HG03469 (cell line): ENCODE data around the gene RPS5.
"Not testable (repeated sequence)": the region's sequence is repeated elsewhere in the genome, so short reads cannot be mapped to it uniquely, and the experiment has no call there.

Experiments
- ATAC-seq: cut with Tn5 transposase; IDR thresholded peaks from one replicate; pipeline ENCODE4 v1.9.1; 2021; ENCODE audit warnings: mild to moderate bottlenecking, moderate library complexity, moderate number of reproducible peaks; ENCODE audit not compliant: unreplicated experiment

Gene RPS5

DNA sequence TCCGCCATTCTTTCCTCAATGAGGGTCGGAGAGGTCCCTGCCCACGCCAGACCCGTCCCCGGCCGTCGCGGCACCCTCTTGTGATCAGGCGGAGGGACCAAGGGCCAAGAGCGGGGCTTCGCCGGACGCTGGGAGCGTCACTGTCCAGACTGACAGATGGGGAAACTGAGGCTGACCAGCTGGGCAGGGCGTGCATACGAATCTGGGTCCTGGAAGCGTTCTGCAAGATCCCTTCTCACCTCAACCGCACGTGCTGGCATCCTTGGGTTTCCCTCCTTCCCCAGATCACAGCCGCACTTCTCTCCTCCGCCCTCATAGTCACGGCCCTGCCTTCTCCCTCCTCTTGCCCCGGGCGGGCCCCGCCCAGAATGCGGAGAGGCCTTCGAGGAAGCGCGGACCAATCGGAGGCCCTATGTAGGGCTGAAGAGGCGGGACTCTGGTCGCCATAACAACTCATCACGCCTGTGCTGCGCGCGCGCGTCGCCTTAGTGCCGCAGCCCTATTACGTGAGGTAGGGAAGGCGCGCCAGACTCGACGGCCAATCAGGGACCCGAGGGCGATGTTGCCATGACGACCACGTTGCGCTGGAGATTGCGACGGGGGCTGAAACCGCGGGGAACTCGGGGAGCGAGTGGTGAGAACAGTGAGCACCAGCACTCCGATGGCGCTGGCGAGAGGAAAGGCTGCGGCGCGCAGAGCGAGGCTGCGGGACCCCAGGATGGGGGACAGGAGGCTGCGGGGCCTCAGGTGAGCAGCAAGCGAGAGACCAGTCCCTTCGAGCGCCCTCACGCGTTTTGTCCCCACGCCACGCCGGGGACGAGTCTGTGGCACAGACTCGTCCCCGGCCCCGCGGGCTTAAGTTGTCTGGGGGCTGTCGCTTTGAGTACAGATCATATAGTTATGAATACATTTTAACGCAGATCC, 14.1 kb downstream of the RPS5 start:
- peak; percentile 94 for ATAC-seq

DNA sequence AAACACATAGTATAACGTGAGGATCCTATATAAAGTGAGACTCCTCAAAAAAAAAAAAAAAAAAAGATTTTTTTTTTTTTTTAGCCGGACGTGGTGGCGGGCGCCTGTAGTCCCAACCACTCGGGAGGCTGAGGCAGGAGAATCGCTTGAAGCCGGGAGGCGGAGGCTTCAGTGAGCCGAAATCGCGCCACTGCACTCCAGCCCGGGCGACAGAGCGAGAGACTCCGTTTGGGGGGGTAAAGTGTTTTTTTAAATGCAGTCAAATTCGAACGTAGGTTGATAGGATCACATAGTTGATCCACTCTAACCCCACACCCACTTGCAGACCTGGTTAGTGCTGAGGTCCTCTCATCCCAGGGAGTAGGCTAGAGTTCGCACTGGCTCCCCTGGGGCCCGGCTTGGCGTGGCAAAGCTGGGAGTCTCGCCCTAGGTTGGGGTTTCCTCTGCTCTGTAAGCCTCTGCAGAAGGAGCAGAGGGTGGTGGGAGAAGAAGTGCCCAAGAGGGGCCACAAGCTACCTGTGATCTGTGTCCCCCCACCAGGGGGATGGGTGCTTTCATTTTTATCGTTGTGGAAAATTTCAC, 14.9 kb downstream of the RPS5 start:
- ATAC-seq = no peak

DNA sequence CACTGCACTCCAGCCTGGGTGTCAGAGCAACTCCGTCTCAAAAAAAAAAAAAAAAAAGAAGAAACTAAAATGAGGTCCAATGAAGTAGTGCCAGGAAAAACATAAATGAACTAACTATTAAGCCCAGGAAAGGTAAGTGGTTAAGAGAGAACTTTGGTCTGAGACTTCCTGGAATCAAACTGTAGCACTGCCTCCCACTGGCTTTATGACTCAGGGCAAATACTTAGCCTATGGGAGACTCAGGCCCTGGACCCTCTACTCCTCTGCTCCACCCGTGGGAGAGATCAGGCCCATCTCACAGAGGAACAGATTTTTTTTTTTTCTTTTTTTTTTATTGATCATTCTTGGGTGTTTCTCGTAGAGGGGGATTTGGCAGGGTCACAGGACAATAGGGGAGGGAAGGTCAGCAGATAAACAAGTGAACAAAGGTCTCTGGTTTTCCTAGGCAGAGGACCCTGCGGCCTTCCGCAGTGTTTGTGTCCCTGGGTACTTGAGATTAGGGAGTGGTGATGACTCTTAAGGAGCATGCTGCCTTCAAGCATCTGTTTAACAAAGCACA, 16.9 kb downstream of the RPS5 start:
- ATAC-seq = not testable (repeated sequence)

DNA sequence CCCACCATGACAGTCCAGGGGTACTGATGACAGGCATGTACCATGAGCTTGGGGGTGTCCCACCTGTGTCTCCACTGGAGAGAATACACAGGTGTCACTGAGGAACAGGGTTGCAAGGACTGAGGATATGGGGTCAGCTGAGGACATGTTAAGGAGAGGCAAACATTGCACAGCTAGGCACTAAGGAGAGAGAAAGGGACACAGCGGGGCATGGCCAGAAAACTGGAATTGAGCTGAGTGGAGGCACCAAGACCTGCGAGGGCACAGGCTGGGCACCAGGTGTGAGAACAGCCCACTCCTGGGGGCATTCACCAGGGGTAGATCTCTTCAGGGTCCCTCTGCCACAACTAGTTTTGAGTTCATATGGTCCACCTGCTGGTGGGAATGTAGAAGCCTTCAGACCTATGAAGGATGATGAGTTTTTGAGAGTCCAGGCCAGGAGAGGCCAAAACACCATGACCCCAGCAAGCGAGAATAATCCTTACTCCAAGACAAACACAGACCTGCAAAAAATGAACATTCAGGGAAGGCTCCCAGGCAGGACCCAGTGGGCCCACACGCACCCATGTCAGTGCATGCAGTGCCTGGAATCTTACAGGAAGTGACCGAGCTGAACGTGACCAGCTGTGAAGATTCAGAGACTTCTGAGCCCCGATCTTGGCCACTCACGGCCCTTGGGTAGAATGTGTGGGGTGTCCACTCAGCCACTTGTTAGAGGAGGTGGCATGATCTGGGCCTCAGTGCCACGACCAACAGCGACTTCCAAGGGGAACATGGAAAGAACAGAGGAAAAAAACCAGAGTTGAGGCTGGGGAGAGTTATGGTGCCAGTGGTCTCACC, 20.0 kb downstream of the RPS5 start:
- ATAC-seq = no peak

DNA sequence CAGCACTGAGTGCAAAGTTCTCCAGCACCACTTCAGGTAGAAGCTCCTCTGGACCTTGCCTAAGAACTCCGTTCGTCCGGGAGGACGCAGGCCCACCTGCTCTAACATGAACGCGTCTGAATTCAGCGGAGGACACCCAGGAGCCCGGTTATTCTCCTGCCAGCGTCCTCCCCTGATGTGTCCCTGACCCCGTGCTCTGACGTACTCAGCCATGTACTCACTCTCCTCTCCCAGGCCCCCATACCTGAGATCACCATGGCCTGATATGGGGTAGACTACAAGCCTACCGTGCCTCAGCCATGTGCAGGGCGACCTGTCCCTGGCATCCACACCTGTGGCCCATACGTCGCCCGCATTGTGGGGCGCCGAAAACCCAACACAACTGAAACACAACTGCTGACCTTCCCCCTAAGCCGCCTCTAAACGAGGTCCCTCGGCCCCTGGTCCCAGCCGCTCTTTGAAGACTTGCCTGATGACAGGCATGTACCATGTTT, 20.6 kb downstream of the RPS5 start:
- ATAC-seq = peak; percentile 3

DNA sequence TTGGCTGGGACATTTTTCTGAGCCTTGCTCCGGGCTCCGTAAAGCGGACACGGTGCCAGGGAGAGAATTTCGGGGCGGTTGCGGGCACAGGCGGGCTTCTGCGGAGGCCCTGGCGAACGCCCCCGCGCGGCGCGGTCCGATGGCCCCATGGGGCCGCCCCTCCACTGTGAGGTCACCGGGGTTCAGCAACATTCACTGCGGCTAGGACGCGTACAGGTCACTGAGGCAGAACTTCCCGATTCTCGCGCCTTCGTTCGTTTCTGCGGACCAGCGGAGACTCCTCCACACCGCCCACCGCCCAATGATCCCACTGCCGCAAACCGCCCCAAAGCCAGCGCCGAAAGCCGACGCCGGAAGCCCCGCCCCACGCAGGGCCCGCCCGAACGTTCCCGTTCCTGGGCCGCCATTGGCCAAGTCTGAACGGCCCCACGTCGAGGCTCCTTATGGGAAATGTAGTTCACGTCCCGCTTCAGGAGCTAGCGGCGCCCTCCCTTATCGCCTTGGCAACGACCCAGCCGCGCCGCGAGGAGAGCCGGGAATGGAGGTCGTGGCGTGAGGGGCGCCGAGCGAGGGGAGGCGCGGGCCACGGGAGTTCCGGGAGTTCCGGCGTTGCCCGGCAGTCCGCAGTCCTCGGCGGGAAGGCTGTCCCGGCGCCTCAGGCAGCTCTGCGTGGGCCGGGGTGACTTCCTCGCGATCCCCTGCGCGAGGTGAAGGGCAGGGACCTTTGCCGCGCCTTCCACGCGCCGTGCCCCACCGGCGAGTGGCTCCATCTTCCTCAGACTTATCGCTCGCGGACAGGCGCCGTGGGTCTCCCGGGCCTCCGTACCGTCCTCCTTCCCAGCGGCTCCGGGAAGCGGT, 21.3 kb downstream of the RPS5 start, which contains the start of gene ZNF584:
ZNF584 (plus strand) TSS at position 498 of the 858 bp plus-strand sequence. CDS start 499 bp downstream, outside the sequence.
- peak; percentile 76 for ATAC-seq

DNA sequence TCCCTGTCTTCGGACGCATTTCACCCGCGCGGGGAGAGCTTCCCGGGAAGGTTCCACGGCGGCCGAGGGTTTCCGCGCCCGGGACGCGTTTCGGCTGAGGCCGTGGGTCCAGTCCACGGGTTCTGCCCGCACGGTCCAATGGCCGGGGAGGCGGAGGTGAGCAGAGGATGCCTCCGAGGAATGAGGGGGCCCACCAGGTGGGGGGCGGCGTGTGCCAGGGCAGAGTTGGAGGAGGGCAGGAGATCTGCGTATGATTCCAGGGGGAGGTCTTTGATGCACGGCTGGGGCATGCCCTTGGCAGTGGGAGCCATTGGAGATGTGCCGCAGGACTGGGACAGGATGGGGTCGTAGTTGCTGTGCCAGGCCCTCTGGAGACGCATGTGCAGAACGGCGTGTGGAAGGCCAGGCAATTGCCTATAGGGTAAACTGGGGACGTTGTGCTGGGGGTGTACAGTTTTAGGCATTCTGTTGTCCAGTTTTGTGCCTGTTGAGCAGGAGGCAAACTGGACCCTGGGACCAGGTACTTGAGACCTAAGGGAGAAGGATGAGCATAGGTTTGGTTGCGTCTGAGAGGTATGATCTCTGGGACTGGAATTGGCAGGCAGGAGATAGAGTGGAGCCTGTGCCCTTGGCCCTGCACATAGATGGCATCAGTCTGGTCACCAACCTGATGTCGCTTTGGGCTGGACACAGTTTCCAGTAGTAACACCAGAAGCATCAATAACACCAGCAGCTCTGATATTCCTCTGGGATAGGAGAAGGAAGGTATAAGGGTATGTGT, 22.1 kb downstream of the RPS5 start:
- ATAC-seq = peak; percentile 16

DNA sequence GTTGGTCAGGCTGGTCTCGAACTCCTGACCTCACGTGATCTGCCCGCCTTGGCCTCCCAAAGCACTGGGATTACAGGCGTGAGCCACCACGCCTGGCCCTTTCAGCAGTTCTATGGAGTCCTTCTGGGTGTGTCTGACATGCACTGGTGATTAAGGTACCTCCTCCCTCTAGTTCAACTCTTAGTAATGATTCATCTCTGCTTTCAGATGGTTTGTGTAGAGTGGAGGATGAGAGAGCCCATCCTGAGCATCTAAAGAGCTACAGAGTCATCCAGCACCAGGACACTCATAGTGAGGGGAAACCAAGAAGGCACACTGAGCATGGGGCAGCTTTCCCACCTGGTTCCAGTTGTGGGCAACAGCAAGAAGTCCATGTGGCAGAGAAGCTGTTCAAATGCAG, 29.5 kb downstream of the RPS5 start:
- no peak for ATAC-seq

DNA sequence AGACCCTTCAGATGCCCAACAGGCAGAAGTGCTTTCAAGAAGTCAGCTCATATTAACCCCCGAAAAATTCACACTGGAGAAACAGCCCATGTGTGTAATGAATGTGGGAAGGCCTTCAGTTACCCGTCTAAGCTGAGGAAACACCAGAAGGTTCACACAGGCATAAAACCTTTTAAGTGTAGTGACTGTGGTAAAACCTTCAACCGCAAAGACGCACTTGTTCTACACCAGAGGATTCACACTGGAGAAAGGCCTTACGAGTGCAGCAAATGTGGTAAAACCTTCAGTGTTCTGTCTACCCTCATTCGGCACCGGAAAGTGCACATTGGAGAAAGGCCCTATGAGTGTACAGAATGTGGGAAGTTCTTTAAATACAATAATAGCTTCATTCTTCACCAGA, 30.0 kb downstream of the RPS5 start:
- ATAC-seq = no peak

DNA sequence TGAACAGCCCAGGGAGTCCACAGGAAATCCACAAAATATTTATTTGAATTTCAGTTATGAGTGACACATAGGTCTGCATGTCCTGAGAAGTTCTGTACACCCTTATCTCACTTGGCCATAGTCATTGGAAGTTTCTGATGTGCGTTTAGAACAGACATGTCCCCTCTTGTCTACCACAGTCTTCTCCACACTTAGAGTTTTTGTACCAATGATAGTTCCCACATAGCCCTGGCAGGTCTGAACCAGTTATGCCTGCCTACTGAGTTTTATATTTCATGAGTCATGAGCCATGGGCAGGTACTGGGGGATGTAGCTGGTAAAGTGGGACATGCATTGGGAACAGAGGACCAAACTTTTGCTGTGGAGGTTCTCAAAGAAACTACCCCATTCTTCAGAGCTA, 41.5 kb downstream of the RPS5 start:
- no peak for ATAC-seq

DNA sequence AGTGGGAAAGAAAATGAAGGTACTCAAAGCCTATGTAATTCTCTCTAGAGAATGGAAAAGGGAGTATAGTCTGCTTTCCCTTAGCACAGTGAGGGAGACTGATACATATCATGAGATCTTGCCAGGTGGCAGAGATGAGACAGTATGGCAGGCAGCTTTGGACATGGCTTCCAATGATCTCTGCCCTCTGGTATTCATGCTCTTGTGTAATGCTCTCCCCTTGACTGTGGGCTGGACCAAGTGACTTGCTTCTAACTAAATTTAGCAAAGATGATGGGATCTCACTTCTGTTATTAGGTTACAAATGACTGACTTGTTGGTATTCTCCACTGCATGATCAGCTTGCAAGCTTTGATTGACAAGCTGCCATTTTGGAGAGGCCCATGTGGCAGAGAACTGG, 42.7 kb downstream of the RPS5 start:
- no peak for ATAC-seq

DNA sequence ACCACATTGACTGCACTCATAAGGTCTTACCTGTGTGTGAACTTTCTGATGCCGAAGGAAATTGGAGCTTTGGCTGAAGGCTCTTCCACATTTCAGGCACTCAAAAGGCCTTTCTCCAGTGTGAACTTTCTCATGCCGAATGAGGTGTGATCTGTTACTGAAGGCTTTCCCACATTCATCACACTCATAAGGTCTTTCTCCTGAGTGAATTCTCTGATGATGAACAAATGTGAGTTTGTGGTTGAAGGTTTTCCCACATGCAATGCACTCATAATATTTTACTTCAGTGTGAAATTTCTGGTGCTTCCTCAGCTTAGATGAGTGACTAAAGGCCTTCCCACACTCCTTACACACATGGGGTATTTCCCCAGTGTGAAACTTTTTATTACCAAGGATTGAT, 47.1 kb downstream of the RPS5 start:
- no peak for ATAC-seq

DNA sequence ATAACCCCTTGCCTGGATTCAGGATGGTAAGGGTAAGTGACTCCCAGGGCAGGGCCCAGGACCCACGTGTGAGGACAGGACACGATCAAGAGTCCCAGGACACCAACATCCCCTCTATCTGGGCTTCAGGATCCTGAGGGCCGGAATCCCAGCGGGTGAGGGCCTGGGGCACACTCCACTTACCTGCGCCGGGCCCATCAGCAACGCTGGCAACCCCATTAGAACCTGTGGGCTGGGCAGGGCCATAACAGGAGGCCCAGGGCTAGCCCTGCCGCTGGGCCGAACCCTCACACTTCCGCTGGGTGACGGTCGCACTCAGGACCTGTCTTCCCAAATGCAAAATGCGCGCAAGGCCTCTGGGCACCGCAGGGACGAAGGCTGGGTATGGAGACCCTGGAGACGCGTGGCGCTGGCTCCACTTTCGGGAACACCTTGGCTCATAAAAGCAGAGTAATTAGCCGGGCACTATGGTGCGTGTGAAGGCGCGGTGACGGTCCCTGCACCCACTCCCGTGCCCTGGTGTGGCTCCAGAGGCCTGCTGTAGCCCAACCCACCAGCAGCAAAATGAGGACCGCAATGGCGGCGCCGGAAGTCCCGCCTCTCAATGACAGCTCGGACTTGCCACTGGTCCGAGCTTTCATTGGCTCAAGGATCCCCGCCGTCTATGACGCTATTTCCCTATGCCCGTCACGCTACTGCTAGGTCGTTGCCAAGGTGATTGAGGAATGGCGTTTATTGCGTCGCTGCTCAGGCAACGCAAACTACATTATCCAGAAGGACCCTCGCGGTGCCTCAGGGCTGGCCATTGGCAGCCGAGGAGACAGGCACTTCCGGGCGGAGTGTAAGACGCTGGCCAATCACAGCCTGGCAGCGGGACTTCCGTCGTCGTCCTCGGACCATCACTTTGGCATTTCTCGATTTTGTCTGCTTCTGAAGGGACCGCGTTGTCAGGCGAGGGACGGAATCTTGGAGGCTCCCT, 52.8 kb downstream of the RPS5 start, which contains the start of gene ZNF132:
ZNF132 (minus strand) TSS at position 578 of the 979 bp plus-strand sequence; CDS start at position 246, 332 bp downstream.
- peak; percentile 89 for ATAC-seq

DNA sequence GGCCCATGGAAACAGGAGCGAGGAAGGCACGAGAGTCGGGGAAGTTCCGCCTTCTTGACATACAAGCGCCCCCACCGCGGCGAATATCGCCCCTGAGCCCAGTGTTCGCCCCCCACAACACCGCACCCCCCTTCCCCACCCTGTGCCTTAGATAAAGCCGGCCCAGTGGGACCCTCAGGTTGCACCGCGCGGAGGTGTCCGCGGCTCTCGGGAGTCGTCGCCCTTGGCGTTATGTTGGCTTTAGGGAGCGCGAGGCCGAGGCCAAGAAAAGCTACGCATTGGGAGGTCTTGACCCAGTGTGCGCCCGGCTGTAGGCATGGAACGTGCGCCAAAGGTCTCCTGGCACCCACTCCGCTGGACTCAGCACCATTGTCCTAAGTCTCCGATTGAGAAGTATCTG, 53.5 kb downstream of the RPS5 start:
- ATAC-seq = no peak

DNA sequence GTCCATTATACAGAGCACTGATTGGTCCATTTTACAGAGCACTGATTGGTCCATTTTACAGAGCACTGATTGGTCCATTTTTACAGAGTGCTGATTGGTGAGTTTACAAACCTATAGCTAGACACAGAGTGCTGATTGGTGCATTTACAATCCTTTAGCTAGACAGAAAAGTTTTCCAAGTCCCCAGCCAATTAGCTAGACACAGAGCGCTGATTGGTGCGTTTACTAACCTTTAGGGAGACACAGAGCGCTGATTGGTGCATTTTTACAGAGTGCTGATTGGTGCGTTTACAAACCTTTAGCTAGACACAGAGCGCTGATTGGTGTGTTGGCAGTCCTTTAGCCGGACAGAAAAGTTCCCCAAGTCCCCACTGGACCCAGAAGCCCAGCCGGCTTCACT, 55.9 kb downstream of the RPS5 start:
- not testable (repeated sequence) for ATAC-seq
